ENCODE data around the gene PIK3CB. TPM values are rescaled to one million over a fixed set of nuclear protein-coding genes. Genes with fewer than 3 reads are reported as not detected.

The PIK3CB gene
- total RNA-seq, 2 donors from 2014 or later: 51.4 to 53.0 TPM

DNA sequence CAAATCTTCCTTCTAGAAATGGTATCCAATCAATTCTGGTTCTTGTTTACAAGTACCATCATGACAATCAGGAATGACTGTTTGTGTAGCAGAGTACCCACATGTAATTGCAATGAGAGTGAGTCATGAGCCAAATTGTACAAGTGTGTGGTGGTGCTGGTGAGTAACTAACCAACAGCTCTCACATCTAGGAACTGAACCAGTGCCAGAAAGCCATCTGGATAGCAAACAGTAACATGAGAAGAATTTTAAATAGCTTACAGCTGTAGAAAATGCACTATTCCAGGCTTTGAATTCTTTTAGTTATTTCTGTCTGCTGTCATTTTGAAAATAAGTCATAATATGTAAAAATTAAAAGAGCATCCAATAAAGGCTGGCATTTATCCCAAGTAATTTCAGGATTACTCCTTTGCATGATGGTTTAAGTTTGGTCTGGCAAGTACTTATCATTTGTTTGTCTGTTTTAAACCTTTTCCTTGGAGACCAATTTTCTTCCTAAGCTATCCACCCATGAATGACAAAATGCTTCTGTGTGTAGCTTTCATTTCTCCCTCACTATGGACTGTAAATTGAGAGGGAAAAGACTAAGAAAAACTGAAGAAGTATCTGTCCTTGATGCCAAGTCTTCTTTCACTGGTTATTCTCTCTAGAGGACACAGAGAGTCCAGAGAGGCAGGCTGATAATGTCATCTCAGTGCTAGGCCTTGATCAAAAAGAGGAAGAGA is 60.0 kb downstream of the PIK3CB start:
- no peaks in the 10 kb centered on the region for H3K4me1 ChIP-seq (ENCODE audit: control insufficient read depth, insufficient read depth, low read length)
- peak overlapping the region; percentile 2 for H3K27ac Mint-ChIP-seq
- TF ChIP-seq, protein P1, sequence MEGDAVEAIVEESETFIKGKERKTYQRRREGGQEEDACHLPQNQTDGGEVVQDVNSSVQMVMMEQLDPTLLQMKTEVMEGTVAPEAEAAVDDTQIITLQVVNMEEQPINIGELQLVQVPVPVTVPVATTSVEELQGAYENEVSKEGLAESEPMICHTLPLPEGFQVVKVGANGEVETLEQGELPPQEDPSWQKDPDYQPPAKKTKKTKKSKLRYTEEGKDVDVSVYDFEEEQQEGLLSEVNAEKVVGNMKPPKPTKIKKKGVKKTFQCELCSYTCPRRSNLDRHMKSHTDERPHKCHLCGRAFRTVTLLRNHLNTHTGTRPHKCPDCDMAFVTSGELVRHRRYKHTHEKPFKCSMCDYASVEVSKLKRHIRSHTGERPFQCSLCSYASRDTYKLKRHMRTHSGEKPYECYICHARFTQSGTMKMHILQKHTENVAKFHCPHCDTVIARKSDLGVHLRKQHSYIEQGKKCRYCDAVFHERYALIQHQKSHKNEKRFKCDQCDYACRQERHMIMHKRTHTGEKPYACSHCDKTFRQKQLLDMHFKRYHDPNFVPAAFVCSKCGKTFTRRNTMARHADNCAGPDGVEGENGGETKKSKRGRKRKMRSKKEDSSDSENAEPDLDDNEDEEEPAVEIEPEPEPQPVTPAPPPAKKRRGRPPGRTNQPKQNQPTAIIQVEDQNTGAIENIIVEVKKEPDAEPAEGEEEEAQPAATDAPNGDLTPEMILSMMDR (conservative IDR thresholded peaks at IDR 0.05): no peak
- H3K4me3 ChIP-seq (ENCODE audit: low read length): no peak overlapping the region
- H3K27ac ChIP-seq (ENCODE audit: low read depth, low read length): no peak overlapping the region
- peaks cover 16% of the 10 kb centered on the region for H3K4me1 Mint-ChIP-seq
- peaks cover 17% of the 10 kb centered on the region for H3K9me3 Mint-ChIP-seq
- no peaks in the 10 kb centered on the region for H3K27me3 ChIP-seq (ENCODE audit: control insufficient read depth, insufficient read depth, low read length, poor library complexity, severe bottlenecking)
- H3K9ac ChIP-seq (ENCODE audit: extremely low read depth, low read length, poor library complexity, severe bottlenecking): no peak overlapping the region
- H3K36me3 ChIP-seq (ENCODE audit: control insufficient read depth, insufficient read depth, low read length): peaks cover 63% of the 10 kb centered on the region
- no peak overlapping the region for H3K4me3 Mint-ChIP-seq
- H3K9me3 ChIP-seq (ENCODE audit: control insufficient read depth, low read length): peaks cover 43% of the 10 kb centered on the region
- H3K36me3 Mint-ChIP-seq (ENCODE audit: low read depth): peaks cover 36% of the 10 kb centered on the region
- DNase-seq: no peak
- no peaks in the 10 kb centered on the region for H3K27me3 Mint-ChIP-seq (ENCODE audit: insufficient read depth)

DNA sequence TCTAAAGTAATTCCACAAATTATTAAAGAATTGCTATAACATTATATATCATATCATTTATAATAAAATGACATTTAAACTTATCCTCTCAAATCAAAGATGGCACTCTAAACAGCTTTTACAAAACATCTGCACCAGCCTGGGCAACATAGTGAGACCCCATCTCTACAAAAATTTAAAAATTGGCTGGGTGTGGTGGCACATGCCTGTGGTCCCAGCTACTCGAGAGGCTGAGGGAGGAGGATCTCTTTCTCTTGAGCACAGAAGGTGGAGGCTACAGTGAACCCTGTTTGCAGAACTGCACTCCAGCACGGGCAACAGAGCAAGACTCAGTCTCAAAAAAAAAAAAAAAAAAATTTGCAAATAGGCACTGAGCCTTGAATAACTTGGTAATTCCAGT is 63.1 kb downstream of the PIK3CB start:
- Histone ChIP-seq H3K9ac (ENCODE audit: extremely low read depth, low read length, poor library complexity, severe bottlenecking) (no peak overlapping the region), H3K36me3 (ENCODE audit: control insufficient read depth, insufficient read depth, low read length) (peaks cover 72% of the 10 kb centered on the region), H3K9me3 (ENCODE audit: control insufficient read depth, low read length) (peaks cover 74% of the 10 kb centered on the region), H3K27me3 (ENCODE audit: control insufficient read depth, insufficient read depth, low read length, poor library complexity, severe bottlenecking) (no peaks in the 10 kb centered on the region), H3K4me1 (ENCODE audit: control insufficient read depth, insufficient read depth, low read length) (no peaks in the 10 kb centered on the region), H3K27ac (ENCODE audit: low read depth, low read length) (no peak overlapping the region), H3K4me3 (ENCODE audit: low read length) (no peak overlapping the region)
- no peaks in the 10 kb centered on the region for H3K27me3 Mint-ChIP-seq (ENCODE audit: insufficient read depth)
- no peak overlapping the region for H3K27ac Mint-ChIP-seq
- peaks cover 16% of the 10 kb centered on the region for H3K4me1 Mint-ChIP-seq
- H3K36me3 Mint-ChIP-seq (ENCODE audit: low read depth): peaks cover 57% of the 10 kb centered on the region
- H3K9me3 Mint-ChIP-seq: peaks cover 47% of the 10 kb centered on the region
- TF ChIP-seq, protein P1 (conservative IDR thresholded peaks at IDR 0.05): no peak
- DNase-seq: no peak
- no peak overlapping the region for H3K4me3 Mint-ChIP-seq
- 88 to 94% methylated on average over 1 to 2 of the region's 2 CpGs for WGBS, 2 experiments (ENCODE audit: insufficient coverage in 1 of 2, insufficient read length in 1 of 2)

DNA sequence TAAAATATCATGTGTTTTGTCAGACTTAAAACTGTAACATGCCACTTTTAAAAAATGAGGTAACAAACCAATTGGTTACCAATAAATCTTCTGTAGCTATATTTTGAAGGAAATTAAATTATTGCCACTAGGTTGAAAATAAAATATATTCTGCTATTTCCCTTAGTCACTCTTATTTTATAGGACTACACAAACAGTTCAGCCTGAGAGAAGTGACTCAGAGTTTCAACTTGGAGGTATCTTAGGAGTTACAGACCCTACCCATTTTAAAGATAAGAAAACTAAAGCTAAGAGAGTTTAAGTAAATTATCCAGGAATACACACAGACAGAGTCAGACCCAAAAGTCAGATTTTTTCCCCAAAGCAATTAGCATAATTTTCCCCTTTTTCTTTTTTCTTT is 65.1 kb downstream of the PIK3CB start:
- H3K36me3 Mint-ChIP-seq (ENCODE audit: low read depth): peaks cover 59% of the 10 kb centered on the region
- Histone ChIP-seq H3K36me3 (ENCODE audit: control insufficient read depth, insufficient read depth, low read length) (peaks cover 79% of the 10 kb centered on the region), H3K27ac (ENCODE audit: low read depth, low read length) (no peak overlapping the region), H3K27me3 (ENCODE audit: control insufficient read depth, insufficient read depth, low read length, poor library complexity, severe bottlenecking) (no peaks in the 10 kb centered on the region), H3K9me3 (ENCODE audit: control insufficient read depth, low read length) (peaks cover 78% of the 10 kb centered on the region), H3K4me1 (ENCODE audit: control insufficient read depth, insufficient read depth, low read length) (no peaks in the 10 kb centered on the region), H3K4me3 (ENCODE audit: low read length) (peak overlapping the region; percentile 57), H3K9ac (ENCODE audit: extremely low read depth, low read length, poor library complexity, severe bottlenecking) (no peak overlapping the region)
- no peaks in the 10 kb centered on the region for H3K27me3 Mint-ChIP-seq (ENCODE audit: insufficient read depth)
- TF ChIP-seq, protein P1 (conservative IDR thresholded peaks at IDR 0.05): no peak
- H3K4me3 Mint-ChIP-seq: no peak overlapping the region
- peaks cover 7% of the 10 kb centered on the region for H3K4me1 Mint-ChIP-seq
- H3K9me3 Mint-ChIP-seq: peaks cover 49% of the 10 kb centered on the region
- DNase-seq: no peak
- no peak overlapping the region for H3K27ac Mint-ChIP-seq

Measured in endodermal cell (in vitro differentiated cells).